Left lobe of liver (tissue), 2 donors: Measurements from ENCODE around the gene CRTC2. TPM values are rescaled to one million over a fixed set of nuclear protein-coding genes. Genes with fewer than 3 reads are reported as not detected.

Source experiments
- ATAC-seq: fragments of 200-7000 bp; cut with Tn5 transposase; one replicate; pipeline ENCODE4 v1.9.1; 2020; ENCODE audit warnings: mild to moderate bottlenecking, moderate library complexity
- DNase-seq: peaks from one replicate; pipeline ENCODE4 v3.0.0-alpha.2; 2020; ENCODE audit warnings: low spot score
- total RNA-seq: library from RNA; stranded (reverse); gene quantifications from one replicate; pipeline ENCODE4 v1.2.1, GENCODE V29; 2021
- donor health status: DM: no; HTN: no; CAD: no; lungs with moderate emphysema.
- donor health status: DM: no; HTN: yes; CAD: no.

The CRTC2 gene
- total RNA-seq, 1 donor from 2014 or later, result 23.8 TPM

GRCh38 chr1:153899509-153899908, 58.9 kb downstream of the CRTC2 start:
- ATAC-seq, result no peak
- no peak for DNase-seq

Other genes with a start within 250 kb of the CRTC2 start
- gene INTS3, start 230.6 kb downstream of the CRTC2 start, total RNA-seq, result 21.9 TPM
- 60.7 TPM for gene SLC27A3, start 183.2 kb downstream of the CRTC2 start, total RNA-seq
- 18.9 TPM for gene GATAD2B, start 35.6 kb downstream of the CRTC2 start, total RNA-seq
- gene DENND4B, start 11.9 kb downstream of the CRTC2 start, total RNA-seq, result 25.4 TPM
- gene SLC39A1, start 4.9 kb upstream of the CRTC2 start, total RNA-seq, result 38.8 TPM
- 9.0 TPM for gene CREB3L4, start 9.3 kb upstream of the CRTC2 start, total RNA-seq
- 97.0 TPM for gene JTB, start 19.1 kb upstream of the CRTC2 start, total RNA-seq
- 46.3 TPM for gene RAB13, start 27.7 kb upstream of the CRTC2 start, total RNA-seq
- 409 TPM for gene RPS27, start 32.1 kb upstream of the CRTC2 start, total RNA-seq
- gene NUP210L, start 196.5 kb upstream of the CRTC2 start, total RNA-seq, result 0.10 TPM
- 92.7 TPM for gene TPM3, start 233.5 kb upstream of the CRTC2 start, total RNA-seq
- gene CFAP141, start 247.7 kb upstream of the CRTC2 start, total RNA-seq, result not detected